NCI-H1048 (cell line): Measurements from ENCODE around the gene TOP1.

Experiments used
- DNase-seq: peaks from one replicate; lab custom pipeline; 2025; lab: John Stamatoyannopoulos, UW

The TOP1 gene

GRCh38 chr20:41038149-41038877 lies 9.7 kb downstream of the TOP1 start:
- DNase-seq: no peak

- no peak for DNase-seq
Measured at GRCh38 chr20:41038878-41039404, 10.3 kb downstream of the TOP1 start.

GRCh38 chr20:41040855-41041254 lies 12.2 kb downstream of the TOP1 start:
- DNase-seq: no peak

- DNase-seq: no peak
Measured at GRCh38 chr20:41041693-41042092, 13.1 kb downstream of the TOP1 start.

GRCh38 chr20:41044409-41045062 lies 15.9 kb downstream of the TOP1 start:
- no peak for DNase-seq

GRCh38 chr20:41045671-41046070 lies 17.0 kb downstream of the TOP1 start:
- no peak for DNase-seq

- no peak for DNase-seq
Measured at GRCh38 chr20:41046716-41047115, 18.1 kb downstream of the TOP1 start.

GRCh38 chr20:41047279-41047974 lies 18.8 kb downstream of the TOP1 start:
- DNase-seq: no peak

GRCh38 chr20:41047975-41048305 lies 19.3 kb downstream of the TOP1 start:
- DNase-seq: no peak

- DNase-seq: no peak
Measured at GRCh38 chr20:41048461-41049301, 20.1 kb downstream of the TOP1 start.

GRCh38 chr20:41049451-41049850 lies 20.8 kb downstream of the TOP1 start:
- DNase-seq: no peak

GRCh38 chr20:41050361-41051008 lies 21.9 kb downstream of the TOP1 start:
- DNase-seq: no peak

- no peak for DNase-seq
Measured at GRCh38 chr20:41051009-41051825, 22.6 kb downstream of the TOP1 start.

GRCh38 chr20:41052742-41053419 lies 24.3 kb downstream of the TOP1 start:
- DNase-seq: no peak

- no peak for DNase-seq
Measured at GRCh38 chr20:41054070-41054846, 25.6 kb downstream of the TOP1 start.

- no peak for DNase-seq
Measured at GRCh38 chr20:41054847-41055230, 26.2 kb downstream of the TOP1 start.

GRCh38 chr20:41055679-41056078 lies 27.1 kb downstream of the TOP1 start:
- no peak for DNase-seq

GRCh38 chr20:41057999-41058673 lies 29.5 kb downstream of the TOP1 start:
- DNase-seq: no peak
